K562 (cell line): ENCODE results near the gene MEF2D. TPM values are rescaled to one million over a fixed set of nuclear protein-coding genes. Genes with fewer than 3 reads are reported as not detected.
A peak's percentile ranks its signal among the peaks of the same experiment; 100 is the strongest.

Experiments
- ATAC-seq: fragments of 200-7000 bp; cut with Tn5 transposase; 3 replicates; pipeline ENCODE4 v1.9.1; 2020; ENCODE audit warnings: moderate library complexity
- BruUV-seq: library from RNA; stranded (reverse); fragments of 400-500 nt; replicated peaks from 2 replicates; lab custom pipeline; 2021; lab: Mats Ljungman, UMichigan
- CTCF ChIA-PET: fragments of 300-600 bp; formaldehyde crosslinking; extraction: SDS; loops from one replicate; lab custom pipeline; 2021; ENCODE audit warnings: low intra/inter-chr PET ratio; lab: Yijun Ruan, JAX
- POLR2A ChIA-PET: fragments of 300-600, 350-650 bp; sonication (Branson Sonifier 250); formaldehyde crosslinking; extraction: SDS; loops from one replicate; lab custom pipeline; 2021; ENCODE audit warnings: antibody characterized with exemption, inconsistent platforms; lab: Yijun Ruan, JAX
- DNase-seq, 4 experiments: peaks; one replicate each; pipeline versions ENCODE4 v3.0.0 to v3.0.0-alpha.2; 2011 to 2018; ENCODE audit warnings: low spot score in 3 of 4, mixed read lengths in 3 of 4; ENCODE audit errors: extremely low read depth in 1 of 4
- FAIRE-seq: peaks from 2 replicates; lab custom pipeline; 2011; peaks lifted over from hg19 to GRCh38; lab: Jason Lieb, UNC
- H2AFZ ChIP-seq: 2 replicates; pipeline ENCODE4 v1.6.0; 2011; ENCODE audit warnings: low read depth, low read length, control low read depth, inconsistent platforms
- H3K27ac ChIP-seq: fragments of 200-600 bp; 3 replicates; pipeline ENCODE4 v1.8.0; 2011; ENCODE audit warnings: low read depth, mild to moderate bottlenecking, control low read depth, inconsistent platforms, low read length, moderate library complexity, mixed read lengths; ENCODE audit errors: extremely low read depth
- H3K27me3 ChIP-seq, 2 experiments: fragments of 300-600 bp in 1 of 2; 2 replicates in 1 of 2; 3 replicates in 1 of 2; pipeline versions ENCODE4 v1.6.0 to v1.8.0; 2011; ENCODE audit warnings: inconsistent platforms in 2 of 2, low read length in 2 of 2, mild to moderate bottlenecking in 1 of 2, mixed read lengths in 1 of 2, moderate library complexity in 1 of 2; ENCODE audit not compliant: control insufficient read depth in 2 of 2, insufficient read depth in 2 of 2
- H3K36me3 ChIP-seq: fragments of 300-600 bp; 3 replicates; pipeline ENCODE4 v1.8.0; 2011; ENCODE audit warnings: mild to moderate bottlenecking, low read length, inconsistent platforms; ENCODE audit not compliant: control insufficient read depth, insufficient read depth
- H3K4me1 ChIP-seq, 2 experiments: fragments of 200-600 bp in 1 of 2; replicated peaks in 1 of 2; 2 replicates in 1 of 2; 3 replicates in 1 of 2; pipeline versions ENCODE4 v1.5.1 to v1.8.0; 2011; ENCODE audit warnings: inconsistent platforms in 2 of 2, low read length in 2 of 2, mild to moderate bottlenecking in 1 of 2, mixed read lengths in 1 of 2, moderate library complexity in 1 of 2; ENCODE audit not compliant: control insufficient read depth in 2 of 2, insufficient read depth in 2 of 2
- H3K4me2 ChIP-seq: 2 replicates; pipeline ENCODE4 v1.6.1; 2011; ENCODE audit warnings: low read length, control low read depth, inconsistent platforms, mixed read lengths; ENCODE audit not compliant: insufficient read depth
- H3K4me3 ChIP-seq: fragments of 200-600 bp; sonication (generic), shearing (Covaris generic); 2 replicates; pipeline ENCODE4 v1.5.1; 2016; ENCODE audit warnings: control low read depth, inconsistent platforms
- H3K79me2 ChIP-seq: fragments of 200-600 bp; 3 replicates; pipeline ENCODE4 v1.8.0; 2011; ENCODE audit warnings: low read length, inconsistent platforms; ENCODE audit not compliant: control insufficient read depth, insufficient read depth
- H3K9ac ChIP-seq, 2 experiments: 2 replicates each; pipeline versions ENCODE4 v1.6.0 to v1.6.1; 2011; ENCODE audit warnings: low read depth in 2 of 2, low read length in 2 of 2, control low read depth in 1 of 2, inconsistent platforms in 1 of 2, mild to moderate bottlenecking in 1 of 2, mixed read lengths in 1 of 2; ENCODE audit not compliant: insufficient read depth in 1 of 2
- H3K9me1 ChIP-seq: one replicate; pipeline ENCODE4 v1.6.0; 2011; ENCODE audit warnings: inconsistent platforms, mild to moderate bottlenecking, low read length, moderate library complexity; ENCODE audit not compliant: control insufficient read depth, insufficient read depth
- H3K9me3 ChIP-seq: replicated peaks from 2 replicates; pipeline ENCODE4 v1.5.1; 2011; ENCODE audit warnings: low read depth, low read length, inconsistent platforms; ENCODE audit not compliant: control insufficient read depth, insufficient read depth
- H4K20me1 ChIP-seq: replicated peaks from 2 replicates; pipeline ENCODE4 v1.6.1; 2011; ENCODE audit warnings: low read length, inconsistent platforms, mixed read lengths; ENCODE audit not compliant: control insufficient read depth, insufficient read depth
- CHD2 ChIP-seq: IDR thresholded peaks from 2 replicates; pipeline ENCODE4 v1.6.1; 2011; ENCODE audit warnings: low read depth, low read length
- CSDE1 ChIP-seq, 2 experiments: fragments of 450-650 bp; IDR thresholded peaks; 2 replicates each; pipeline ENCODE4 v1.6.1; 2016; ENCODE audit warnings: mild to moderate bottlenecking in 1 of 2
- NR2C1 ChIP-seq, 2 experiments: fragments of 450-650 bp; IDR thresholded peaks; 2 replicates each; pipeline ENCODE4 v1.6.1; 2017; ENCODE audit warnings: mild to moderate bottlenecking in 2 of 2, antibody characterized with exemption in 1 of 2, inconsistent platforms in 1 of 2, missing compliant biosample characterization in 1 of 2, missing genetic modification characterization in 1 of 2
- PRPF4 ChIP-seq: fragments of 200-400 bp; formaldehyde crosslinking; IDR thresholded peaks from one replicate; pipeline ENCODE4 v1.6.1; 2017; ENCODE audit warnings: low read length, low read depth, mild to moderate bottlenecking; ENCODE audit not compliant: insufficient read depth, poor library complexity, severe bottlenecking
- PTBP1 ChIP-seq: fragments of 200-400 bp; formaldehyde crosslinking; IDR thresholded peaks from 2 replicates; pipeline ENCODE4 v1.6.1; 2017; ENCODE audit warnings: low read depth, low read length
- RAD21 ChIP-seq, 2 experiments: fragments of 250-450 bp in 1 of 2; fragments of 450-650 bp in 1 of 2; sonication (Bioruptor Pico) in 1 of 2; formaldehyde crosslinking in 1 of 2; IDR thresholded peaks in 1 of 2; conservative IDR thresholded peaks in 1 of 2; 2 replicates each; pipeline versions ENCODE4 v1.4.0 to v1.8.0; 2020 to 2022; ENCODE audit warnings: mild to moderate bottlenecking in 2 of 2, moderate library complexity in 1 of 2
- ZNF384 ChIP-seq: IDR thresholded peaks from 2 replicates; pipeline ENCODE4 v1.6.1; 2012; ENCODE audit warnings: low read depth, low read length, improper control_type of control experiment
- WGBS: fragments of 100-300 bp; shearing (Covaris generic); methylation state at CpG from one replicate; pipeline ENCODE4 v1.1.6; 2016; ENCODE audit warnings: low coverage, mixed read lengths; ENCODE audit not compliant: insufficient coverage; ENCODE audit errors: missing lambda C conversion rate; 5-methylcytosine and 5-hydroxymethylcytosine counted together
- in situ Hi-C: fragments of 300-500 bp; cut with MboI; formaldehyde crosslinking; loops from 4 replicates; pipeline ENCODE4 v1.15.0; 2018; ENCODE audit warnings: inconsistent platforms, mixed read lengths
- intact Hi-C: fragments of 100-400 bp; cut with micrococcal nuclease; formaldehyde crosslinking; loops from 2 replicates; pipeline ENCODE4 v1.14.2; 2022
- polyA plus RNA-seq, 8 experiments: library from polyadenylated mRNA; depleted of rRNA in 4 of 8; stranded (reverse) in 5 of 8; unstranded in 3 of 8; fragments of >200 nt; fragmentation: Nextera tagmentation in 2 of 8; fragmentation: Illumina TruSeq in 1 of 8; extraction: Ambion mirVana in 2 of 8; extraction: Trizol in 1 of 8; gene quantifications; 2 replicates each; pipeline versions ENCODE4 v1.2.1 to v1.2.3, GENCODE V29; 2011 to 2014; ENCODE audit warnings: inconsistent platforms in 1 of 8, missing spikeins in 1 of 8
- total RNA-seq, 7 experiments: library from RNA; depleted of rRNA in 6 of 7; stranded (reverse); fragments of >200 nt in 6 of 7; fragmentation: Illumina TruSeq in 2 of 7; extraction: Trizol in 2 of 7; gene quantifications; 2 replicates each; pipeline versions ENCODE4 v1.2.1 to v1.2.3, GENCODE V29; 2011 to 2021; ENCODE audit warnings: low replicate concordance in 1 of 7
- TF ChIP-seq, protein P1 (sequence below): IDR thresholded peaks from 2 replicates; pipeline ENCODE4 v1.6.1; 2012; ENCODE audit warnings: low read depth, low read length, improper control_type of control experiment, borderline replicate concordance
- TF ChIP-seq, protein P2 (sequence below): sonication (generic); IDR thresholded peaks from 2 replicates; pipeline ENCODE4 v1.6.1; 2016

Gene MEF2D
- total and polyA plus RNA-seq, 9 of the 15 experiments (the other 6 are each of a cell fraction or from before 2014, with no cell fraction given), result 0.10 to 19.5 (median 2.6) TPM

DNA sequence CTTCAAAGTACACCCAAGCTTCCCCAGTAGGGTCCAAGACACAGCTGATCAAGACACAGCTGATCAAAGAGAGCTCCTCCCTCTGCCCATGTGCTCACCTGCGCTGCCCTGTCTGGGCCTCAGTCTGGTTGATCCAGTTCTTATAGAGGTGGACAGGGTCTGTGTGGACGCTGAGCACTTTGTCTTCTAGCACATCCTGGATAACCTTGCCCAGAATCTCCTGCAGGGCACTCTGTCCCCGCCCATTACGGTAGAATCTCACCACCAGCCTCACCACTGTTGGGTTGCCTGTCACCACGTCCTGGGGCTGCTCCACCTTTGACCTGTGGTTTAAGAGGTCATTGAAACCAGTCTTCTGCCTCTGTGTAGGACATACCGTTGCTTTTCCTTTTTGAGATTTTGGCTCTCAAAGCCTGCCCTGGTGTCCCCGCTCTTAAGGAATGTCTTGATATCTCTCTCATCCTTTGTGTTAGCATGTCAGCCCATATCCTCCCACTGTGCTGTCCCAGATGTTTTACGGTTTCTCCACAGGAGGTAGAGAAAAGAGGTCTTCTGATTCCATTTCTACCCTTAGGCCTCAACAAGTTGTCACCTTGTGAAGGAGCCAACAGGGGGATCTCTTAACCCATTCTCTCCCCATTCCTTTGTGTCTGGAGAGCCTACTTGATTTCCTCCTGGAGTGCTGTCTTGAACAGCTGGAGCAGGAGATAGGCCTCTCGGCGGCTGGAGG lies 38.3 kb upstream of the MEF2D start:
- 71% methylated on average over 10 of the region's 10 CpGs for WGBS
- H3K79me2 ChIP-seq, result no peaks in the 10 kb centered on the region
- H3K9me1 ChIP-seq, result no peaks in the 10 kb centered on the region
- H2AFZ ChIP-seq, result no peak overlapping the region
- FAIRE-seq (peak; percentile 6), ATAC-seq (no peak)
- intact Hi-C loops, result no loop called here
- H3K9ac ChIP-seq, result no peak overlapping the region
- H3K4me3 ChIP-seq, result no peak overlapping the region
- no peaks in the 10 kb centered on the region; the same call in 1 of the 2 replicates for H4K20me1 ChIP-seq
- 0 out of 5 replicates have a peak, but pooled peaks cover 0 to 3% of the 10 kb centered on the region in 2 experiments for H3K4me1 ChIP-seq
- no TSS peak for BruUV-seq
- TF ChIP-seq, protein P1, sequence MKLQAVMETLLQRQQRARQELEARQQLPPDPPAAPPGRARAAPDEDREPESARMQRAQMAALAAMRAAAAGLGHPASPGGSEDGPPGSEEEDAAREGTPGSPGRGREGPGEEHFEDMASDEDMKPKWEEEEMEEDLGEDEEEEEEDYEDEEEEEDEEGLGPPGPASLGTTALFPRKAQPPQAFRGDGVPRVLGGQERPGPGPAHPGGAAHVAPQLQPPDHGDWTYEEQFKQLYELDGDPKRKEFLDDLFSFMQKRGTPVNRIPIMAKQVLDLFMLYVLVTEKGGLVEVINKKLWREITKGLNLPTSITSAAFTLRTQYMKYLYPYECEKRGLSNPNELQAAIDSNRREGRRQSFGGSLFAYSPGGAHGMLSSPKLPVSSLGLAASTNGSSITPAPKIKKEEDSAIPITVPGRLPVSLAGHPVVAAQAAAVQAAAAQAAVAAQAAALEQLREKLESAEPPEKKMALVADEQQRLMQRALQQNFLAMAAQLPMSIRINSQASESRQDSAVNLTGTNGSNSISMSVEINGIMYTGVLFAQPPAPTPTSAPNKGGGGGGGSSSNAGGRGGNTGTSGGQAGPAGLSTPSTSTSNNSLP, result no peak
- 0 out of 2 replicates have a peak, but pooled peaks have one; percentile 21 for TF ChIP-seq NR2C1 (IDR thresholded peaks at IDR 0.05)
- TF ChIP-seq NR2C1 (tag; IDR thresholded peaks at IDR 0.05), result no peak
- no peak for TF ChIP-seq ZNF384
- TF ChIP-seq, protein P2, sequence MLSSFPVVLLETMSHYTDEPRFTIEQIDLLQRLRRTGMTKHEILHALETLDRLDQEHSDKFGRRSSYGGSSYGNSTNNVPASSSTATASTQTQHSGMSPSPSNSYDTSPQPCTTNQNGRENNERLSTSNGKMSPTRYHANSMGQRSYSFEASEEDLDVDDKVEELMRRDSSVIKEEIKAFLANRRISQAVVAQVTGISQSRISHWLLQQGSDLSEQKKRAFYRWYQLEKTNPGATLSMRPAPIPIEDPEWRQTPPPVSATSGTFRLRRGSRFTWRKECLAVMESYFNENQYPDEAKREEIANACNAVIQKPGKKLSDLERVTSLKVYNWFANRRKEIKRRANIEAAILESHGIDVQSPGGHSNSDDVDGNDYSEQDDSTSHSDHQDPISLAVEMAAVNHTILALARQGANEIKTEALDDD, result no peak
- TF ChIP-seq CHD2, result no peak
- no peak for TF ChIP-seq PRPF4
- TF ChIP-seq CSDE1 (IDR thresholded peaks at IDR 0.05), result no peak
- TF ChIP-seq PTBP1, result no peak
- no peak for TF ChIP-seq RAD21 (CRISPR knock-in tag; conservative IDR thresholded peaks at IDR 0.05 in 1 of 2, IDR thresholded peaks at IDR 0.05 in 1 of 2)
- TF ChIP-seq, all 486 proteins: peak for 1
- Histone ChIP-seq H3K9me3 (no peaks in the 10 kb centered on the region; the same call in 1 of the 2 replicates), H3K27me3 (no peaks in the 10 kb centered on the region), H3K36me3 (peaks cover 54% of the 10 kb centered on the region), H3K4me2 (no peak overlapping the region), H3K27ac (no peak overlapping the region)
- no peak for DNase-seq
- in situ Hi-C loops, result no loop called here
- ChIA-PET POLR2A (no interaction called here), CTCF (no interaction called here)
